Measurements from ENCODE around the gene ADGRB3.
A peak's percentile ranks its signal among the peaks of the same experiment; 100 is the strongest.

- peak; percentile 90 for TF ChIP-seq CTCF (IDR thresholded peaks at IDR 0.05; ENCODE audit: low read length)
- no peak for TF ChIP-seq EZH2 (optimal IDR thresholded peaks at IDR 0.05; ENCODE audit: low read depth, low read length)
These were observed 332.6 kb downstream of the ADGRB3 start for GRCh38 chr6:68967549-68968300.
